ENCODE results near the gene SLC31A1. TPM values are rescaled to one million over a fixed set of nuclear protein-coding genes. Genes with fewer than 3 reads are reported as not detected.

Gene SLC31A1
- total and polyA plus RNA-seq, 2 of the 13 experiments (the other 11 are each of a cell fraction or from before 2014, with no cell fraction given): 62.9 to 70.0 TPM

DNA sequence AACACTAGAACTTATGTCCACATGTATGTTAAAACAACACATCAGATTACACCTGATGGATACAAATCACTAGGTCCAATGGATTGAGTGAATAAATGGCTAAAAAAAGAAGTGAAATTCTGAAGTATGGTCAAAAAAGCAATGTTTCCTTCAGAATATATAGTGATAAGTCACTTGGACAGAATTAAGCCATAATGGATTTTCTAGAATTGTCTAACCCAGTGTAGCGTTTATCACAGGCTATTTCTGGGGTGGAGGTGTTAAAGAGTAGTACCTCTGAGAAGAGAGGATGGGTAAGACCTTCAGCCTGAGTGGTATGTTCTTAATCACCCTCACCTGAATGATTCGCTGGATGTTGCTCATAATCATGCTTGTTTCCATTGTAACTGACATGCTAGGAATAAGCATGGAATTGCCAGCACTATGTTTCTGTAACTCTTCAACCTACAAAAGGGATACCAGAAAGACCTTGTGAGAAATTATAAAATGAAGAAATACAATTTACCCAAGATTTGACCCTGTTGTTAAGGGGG, 37.3 kb upstream of the SLC31A1 start:
- Histone ChIP-seq H3K9ac (ENCODE audit: insufficient read depth, low read depth, low read length) (no peak overlapping the region), H3K4me3 (replicated peaks in 1 of 3; ENCODE audit: insufficient read depth in 1 of 3, low read depth in 2 of 3, low read length in 3 of 3) (no peak overlapping the region), H2AFZ (ENCODE audit: low read length) (no peak overlapping the region), H3K4me1 (ENCODE audit: insufficient read depth, low read length) (no peaks in the 10 kb centered on the region), H3K36me3 (replicated peaks in 1 of 2; ENCODE audit: control insufficient read depth in 1 of 2, insufficient read depth in 2 of 2, low read length in 2 of 2) (peaks cover 16 to 84% of the 10 kb centered on the region in 2 experiments), H3K27me3 (ENCODE audit: control insufficient read depth in 1 of 2, insufficient read depth in 2 of 2, low read length in 2 of 2) (no peaks in the 10 kb centered on the region), H3K27ac (ENCODE audit: extremely low read length, insufficient read depth, low read length) (no peak overlapping the region), H3K9me3 (ENCODE audit: low read length) (no peaks in the 10 kb centered on the region), H3K79me2 (ENCODE audit: insufficient read depth, low read length) (no peaks in the 10 kb centered on the region), H4K20me1 (ENCODE audit: insufficient read depth, low read length) (no peaks in the 10 kb centered on the region), H3K4me2 (ENCODE audit: low read depth, low read length) (no peak overlapping the region)
- in situ Hi-C loops (cut with HindIII; ENCODE audit: extremely low pct_ligation_motif_present, low pct_unique_long_range_greater_than_20kb) (no loop called here), intact Hi-C loops (cut with micrococcal nuclease; ENCODE audit: unreplicated experiment) (no loop called here)
- TF ChIP-seq, protein P1, sequence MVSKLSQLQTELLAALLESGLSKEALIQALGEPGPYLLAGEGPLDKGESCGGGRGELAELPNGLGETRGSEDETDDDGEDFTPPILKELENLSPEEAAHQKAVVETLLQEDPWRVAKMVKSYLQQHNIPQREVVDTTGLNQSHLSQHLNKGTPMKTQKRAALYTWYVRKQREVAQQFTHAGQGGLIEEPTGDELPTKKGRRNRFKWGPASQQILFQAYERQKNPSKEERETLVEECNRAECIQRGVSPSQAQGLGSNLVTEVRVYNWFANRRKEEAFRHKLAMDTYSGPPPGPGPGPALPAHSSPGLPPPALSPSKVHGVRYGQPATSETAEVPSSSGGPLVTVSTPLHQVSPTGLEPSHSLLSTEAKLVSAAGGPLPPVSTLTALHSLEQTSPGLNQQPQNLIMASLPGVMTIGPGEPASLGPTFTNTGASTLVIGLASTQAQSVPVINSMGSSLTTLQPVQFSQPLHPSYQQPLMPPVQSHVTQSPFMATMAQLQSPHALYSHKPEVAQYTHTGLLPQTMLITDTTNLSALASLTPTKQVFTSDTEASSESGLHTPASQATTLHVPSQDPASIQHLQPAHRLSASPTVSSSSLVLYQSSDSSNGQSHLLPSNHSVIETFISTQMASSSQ (IDR thresholded peaks at IDR 0.05; ENCODE audit: low read depth): no peak
- TF ChIP-seq, protein P1 (CRISPR knock-in tag; IDR thresholded peaks at IDR 0.05; ENCODE audit: borderline replicate concordance): no peak
- no peak for TF ChIP-seq ZNF224 (CRISPR knock-in tag; IDR thresholded peaks at IDR 0.05)
- TF ChIP-seq, protein P2, sequence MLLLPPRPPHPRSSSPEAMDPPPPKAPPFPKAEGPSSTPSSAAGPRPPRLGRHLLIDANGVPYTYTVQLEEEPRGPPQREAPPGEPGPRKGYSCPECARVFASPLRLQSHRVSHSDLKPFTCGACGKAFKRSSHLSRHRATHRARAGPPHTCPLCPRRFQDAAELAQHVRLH (CRISPR knock-in tag; IDR thresholded peaks at IDR 0.05; ENCODE audit: borderline replicate concordance, low read depth): no peak
- TF ChIP-seq SETDB1 (CRISPR knock-in tag; IDR thresholded peaks at IDR 0.05; ENCODE audit: borderline replicate concordance): no peak
- TF ChIP-seq, protein P3, sequence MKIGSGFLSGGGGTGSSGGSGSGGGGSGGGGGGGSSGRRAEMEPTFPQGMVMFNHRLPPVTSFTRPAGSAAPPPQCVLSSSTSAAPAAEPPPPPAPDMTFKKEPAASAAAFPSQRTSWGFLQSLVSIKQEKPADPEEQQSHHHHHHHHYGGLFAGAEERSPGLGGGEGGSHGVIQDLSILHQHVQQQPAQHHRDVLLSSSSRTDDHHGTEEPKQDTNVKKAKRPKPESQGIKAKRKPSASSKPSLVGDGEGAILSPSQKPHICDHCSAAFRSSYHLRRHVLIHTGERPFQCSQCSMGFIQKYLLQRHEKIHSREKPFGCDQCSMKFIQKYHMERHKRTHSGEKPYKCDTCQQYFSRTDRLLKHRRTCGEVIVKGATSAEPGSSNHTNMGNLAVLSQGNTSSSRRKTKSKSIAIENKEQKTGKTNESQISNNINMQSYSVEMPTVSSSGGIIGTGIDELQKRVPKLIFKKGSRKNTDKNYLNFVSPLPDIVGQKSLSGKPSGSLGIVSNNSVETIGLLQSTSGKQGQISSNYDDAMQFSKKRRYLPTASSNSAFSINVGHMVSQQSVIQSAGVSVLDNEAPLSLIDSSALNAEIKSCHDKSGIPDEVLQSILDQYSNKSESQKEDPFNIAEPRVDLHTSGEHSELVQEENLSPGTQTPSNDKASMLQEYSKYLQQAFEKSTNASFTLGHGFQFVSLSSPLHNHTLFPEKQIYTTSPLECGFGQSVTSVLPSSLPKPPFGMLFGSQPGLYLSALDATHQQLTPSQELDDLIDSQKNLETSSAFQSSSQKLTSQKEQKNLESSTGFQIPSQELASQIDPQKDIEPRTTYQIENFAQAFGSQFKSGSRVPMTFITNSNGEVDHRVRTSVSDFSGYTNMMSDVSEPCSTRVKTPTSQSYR (CRISPR knock-in tag; IDR thresholded peaks at IDR 0.05; ENCODE audit: borderline replicate concordance): no peak
- TF ChIP-seq ZNF629 (CRISPR knock-in tag; conservative IDR thresholded peaks at IDR 0.05): no peak
- TF ChIP-seq, protein P4, sequence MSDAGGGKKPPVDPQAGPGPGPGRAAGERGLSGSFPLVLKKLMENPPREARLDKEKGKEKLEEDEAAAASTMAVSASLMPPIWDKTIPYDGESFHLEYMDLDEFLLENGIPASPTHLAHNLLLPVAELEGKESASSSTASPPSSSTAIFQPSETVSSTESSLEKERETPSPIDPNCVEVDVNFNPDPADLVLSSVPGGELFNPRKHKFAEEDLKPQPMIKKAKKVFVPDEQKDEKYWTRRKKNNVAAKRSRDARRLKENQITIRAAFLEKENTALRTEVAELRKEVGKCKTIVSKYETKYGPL (CRISPR knock-in tag; IDR thresholded peaks at IDR 0.05): no peak
- TF ChIP-seq CHD2 (IDR thresholded peaks at IDR 0.05; ENCODE audit: low read depth, low read length): no peak
- TF ChIP-seq SP4 (CRISPR knock-in tag; IDR thresholded peaks at IDR 0.05): no peak
- TF ChIP-seq, protein P5, sequence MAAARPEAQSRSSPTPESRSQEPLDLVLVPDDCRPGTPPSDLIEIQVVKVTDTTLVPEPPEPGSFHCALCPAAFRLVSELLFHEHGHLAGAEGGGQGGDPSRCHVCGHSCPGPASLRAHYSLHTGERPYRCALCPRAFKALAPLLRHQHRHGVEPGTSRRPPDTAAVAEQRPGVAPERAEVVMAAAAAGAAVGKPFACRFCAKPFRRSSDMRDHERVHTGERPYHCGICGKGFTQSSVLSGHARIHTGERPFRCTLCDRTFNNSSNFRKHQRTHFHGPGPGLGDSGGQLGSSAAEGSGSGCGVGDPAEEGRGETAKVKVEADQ (CRISPR knock-in tag; IDR thresholded peaks at IDR 0.05; ENCODE audit: borderline replicate concordance): no peak
- no peak for TF ChIP-seq GABPA (IDR thresholded peaks at IDR 0.05; ENCODE audit: low read depth, low read length)
- no peak for TF ChIP-seq GABPA (CRISPR knock-in tag; IDR thresholded peaks at IDR 0.05; ENCODE audit: low read depth)
- no peak for TF ChIP-seq ZNF432 (CRISPR knock-in tag; IDR thresholded peaks at IDR 0.05; ENCODE audit: borderline replicate concordance)
- no peak for TF ChIP-seq CAMTA2 (CRISPR knock-in tag; IDR thresholded peaks at IDR 0.05; ENCODE audit: borderline replicate concordance)
- no peak for TF ChIP-seq ZNF788 (CRISPR knock-in tag; IDR thresholded peaks at IDR 0.05; ENCODE audit: borderline replicate concordance)
- BruUV-seq (replicated peaks): no TSS peak
- 91% methylated on average over 2 of the region's 2 CpGs for WGBS (ENCODE audit: low lambda C conversion rate)
- ATAC-seq (no peak), DNase-seq (ENCODE audit: low spot score) (no peak), FAIRE-seq (no peak)
- ChIA-PET POLR2A (no interaction called here), CTCF (ENCODE audit: low intra/inter-chr PET ratio, low total read pairs) (no interaction called here)

Measured in HepG2 (cell line).